ENCODE measurements around the gene BAG1.

The BAG1 gene

DNA sequence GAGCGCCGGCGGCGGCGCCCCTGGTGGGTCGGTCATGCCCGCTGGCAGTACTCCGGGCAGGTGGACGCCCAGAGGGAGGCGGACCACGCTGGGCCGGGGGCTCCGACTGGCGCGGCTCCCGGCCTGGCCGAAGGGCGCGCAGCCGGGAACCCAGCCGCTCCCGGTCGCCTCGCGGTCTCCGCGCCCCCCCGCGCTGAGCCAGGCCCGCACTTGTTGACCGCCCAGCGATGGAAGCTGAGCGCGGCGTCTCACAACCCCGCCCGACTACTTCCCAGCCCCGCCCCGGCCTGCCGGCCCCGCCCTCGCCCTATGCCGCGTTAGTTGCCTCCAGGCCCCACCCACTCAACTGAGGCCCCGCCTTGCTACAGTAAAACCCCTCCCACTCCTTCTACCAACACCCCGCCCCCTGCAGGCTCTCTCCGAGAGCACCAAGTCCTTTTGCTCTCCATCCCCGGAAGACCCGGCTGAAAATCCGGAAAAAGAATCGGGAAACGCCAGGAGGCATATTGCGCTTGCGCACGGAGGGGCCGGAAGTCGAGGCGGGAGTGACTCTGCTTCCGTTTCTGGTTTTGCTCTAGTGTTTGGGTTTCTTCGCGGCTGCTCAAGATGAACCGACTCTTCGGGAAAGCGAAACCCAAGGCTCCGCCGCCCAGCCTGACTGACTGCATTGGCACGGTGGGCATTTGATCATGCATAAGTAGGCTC is at the start of gene BAG1, which contains the start of gene CHMP5:
TSS of gene BAG1 (minus strand) at position 236 of the 705 bp plus-strand sequence.
TSS of gene CHMP5 (plus strand) at position 577 of the 705 bp plus-strand sequence. CDS start at position 607, 30 bp downstream.
- DNase-seq (ENCODE audit: low spot score) = peak; percentile 99

DNA sequence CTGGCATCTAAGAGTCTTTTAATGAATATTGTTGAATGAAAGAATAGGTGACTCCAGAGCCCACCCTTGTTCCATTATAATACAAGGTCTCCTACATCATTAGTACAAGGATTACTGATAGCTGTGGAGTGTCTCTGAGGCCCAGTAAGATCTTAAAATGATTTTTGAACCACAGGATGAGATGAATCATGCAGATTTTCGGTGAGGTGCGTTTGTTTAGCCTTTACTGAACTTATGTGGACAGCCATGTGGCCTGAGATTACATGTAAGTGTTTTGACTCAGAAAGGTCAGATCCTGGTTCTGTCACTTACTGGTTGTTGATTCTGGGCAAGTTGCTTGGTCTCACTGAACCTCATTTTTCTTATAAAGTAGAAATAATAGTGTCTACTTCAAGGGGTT is 47.4 kb upstream of the BAG1 start:
- no peak for DNase-seq (ENCODE audit: low spot score)

DNA sequence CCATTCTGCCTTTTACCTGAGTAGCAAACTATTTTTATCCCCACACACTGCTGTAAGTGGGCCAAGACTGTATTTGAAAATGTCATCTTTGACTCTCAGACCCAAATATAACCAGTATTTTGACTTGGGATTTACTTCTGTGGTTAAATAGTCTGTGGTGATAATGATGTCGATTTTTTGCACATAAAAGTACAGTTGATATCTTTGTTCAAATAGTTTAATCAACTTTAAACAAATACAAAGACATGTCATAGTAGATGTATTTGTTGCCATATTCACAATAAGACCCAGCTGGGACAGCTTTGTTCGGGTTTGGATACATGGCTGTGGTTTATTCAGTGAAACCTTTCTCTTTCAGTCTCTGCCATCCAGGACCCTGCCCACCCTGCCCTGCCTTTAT is 46.2 kb upstream of the BAG1 start:
- no peak for DNase-seq (ENCODE audit: low spot score)

DNA sequence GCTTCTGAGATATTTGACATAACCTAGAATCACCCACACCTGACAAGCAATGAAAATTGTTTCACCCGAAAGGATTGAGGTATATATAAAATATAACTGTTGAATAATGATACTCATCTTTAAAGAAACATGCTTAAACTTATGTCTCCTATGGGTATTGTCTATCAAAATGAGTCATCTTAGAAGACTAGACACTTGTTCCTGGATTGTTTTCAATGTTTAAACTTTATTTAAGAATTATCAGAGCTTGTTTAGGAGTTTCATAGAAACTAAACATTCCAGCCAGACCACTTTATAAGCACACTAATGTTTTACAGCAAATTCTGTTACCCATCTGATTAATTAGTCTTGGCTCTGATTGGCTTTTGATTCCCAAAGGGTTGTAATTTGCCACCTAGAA is 45.4 kb upstream of the BAG1 start:
- DNase-seq (ENCODE audit: low spot score) = no peak

DNA sequence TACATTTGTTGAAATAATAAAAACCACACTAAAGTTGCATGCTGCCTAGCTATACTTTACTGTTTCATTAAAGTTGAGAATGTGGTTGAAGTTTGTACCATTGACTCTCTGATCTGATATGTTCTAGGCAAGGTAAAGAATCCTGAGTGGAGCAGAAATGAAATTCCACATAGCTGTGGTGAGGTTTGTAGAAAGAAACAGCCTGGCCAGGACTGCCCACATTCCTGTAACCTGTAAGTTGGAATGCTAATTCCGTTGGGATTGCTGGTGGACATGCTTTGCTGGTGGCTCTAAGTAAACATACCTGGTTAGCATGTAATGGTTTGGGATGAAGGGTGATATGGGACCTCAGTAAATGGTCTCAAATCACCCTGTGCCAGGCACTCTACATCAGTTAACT is 42.6 kb upstream of the BAG1 start:
- no peak for DNase-seq (ENCODE audit: low spot score)

DNA sequence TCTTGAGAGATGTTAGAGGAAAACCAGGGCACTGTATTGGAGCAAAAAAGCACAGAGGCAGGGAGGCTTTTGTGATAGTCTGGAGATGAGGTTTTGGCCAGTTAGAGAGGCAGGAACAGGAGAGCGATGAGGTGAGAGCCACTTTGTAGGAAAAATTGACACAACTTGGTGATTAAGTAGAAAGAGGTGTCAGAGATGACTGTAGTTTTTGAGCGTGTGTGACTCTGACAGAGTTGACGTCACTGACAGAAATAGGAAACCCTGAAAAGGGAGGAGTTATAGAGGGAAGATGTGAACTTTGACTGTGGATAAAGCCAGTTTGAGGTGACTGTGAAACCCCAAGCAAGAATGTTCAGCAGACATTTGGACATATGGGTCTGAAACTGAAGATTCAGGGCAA is 41.5 kb upstream of the BAG1 start:
- no peak for DNase-seq (ENCODE audit: low spot score)

DNA sequence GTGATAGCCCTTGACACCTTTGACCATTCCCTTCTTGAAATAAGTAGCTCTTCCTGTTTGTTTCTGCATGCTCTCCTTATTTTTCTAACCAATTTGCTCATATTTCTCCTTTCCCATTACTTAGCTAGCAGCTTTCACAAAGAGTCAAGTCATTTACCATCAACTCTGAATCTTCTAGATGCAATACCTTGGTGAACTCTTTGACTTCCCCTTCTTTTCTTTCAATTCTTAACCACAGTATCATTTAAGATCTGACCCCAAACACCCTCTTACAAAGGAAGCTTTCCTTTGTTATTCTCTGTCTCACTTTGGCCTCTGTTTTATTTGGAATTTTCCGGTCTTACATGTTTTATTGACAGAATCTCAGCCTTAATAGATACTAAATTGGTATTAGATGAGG is 39.9 kb upstream of the BAG1 start:
- no peak for DNase-seq (ENCODE audit: low spot score)

DNA sequence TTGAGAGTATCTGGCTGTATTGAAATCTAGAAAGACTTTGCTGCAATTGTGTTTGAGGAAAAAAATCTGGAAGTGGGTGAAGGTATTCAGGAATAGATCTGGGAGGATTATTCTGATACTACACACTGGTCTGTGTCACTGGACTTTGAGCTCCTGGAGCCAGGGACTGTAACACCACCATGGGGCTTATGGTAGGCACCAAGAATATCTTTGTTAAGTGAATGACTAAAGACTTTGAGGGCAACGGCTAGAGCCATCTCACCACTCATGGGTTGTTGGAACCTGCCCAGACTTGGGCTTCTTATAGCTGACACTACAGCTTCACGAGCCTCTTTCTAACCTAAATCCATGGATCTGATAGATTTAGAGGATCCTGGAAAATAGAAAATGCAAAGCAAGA is 36.0 kb upstream of the BAG1 start:
- DNase-seq (ENCODE audit: low spot score) = no peak

DNA sequence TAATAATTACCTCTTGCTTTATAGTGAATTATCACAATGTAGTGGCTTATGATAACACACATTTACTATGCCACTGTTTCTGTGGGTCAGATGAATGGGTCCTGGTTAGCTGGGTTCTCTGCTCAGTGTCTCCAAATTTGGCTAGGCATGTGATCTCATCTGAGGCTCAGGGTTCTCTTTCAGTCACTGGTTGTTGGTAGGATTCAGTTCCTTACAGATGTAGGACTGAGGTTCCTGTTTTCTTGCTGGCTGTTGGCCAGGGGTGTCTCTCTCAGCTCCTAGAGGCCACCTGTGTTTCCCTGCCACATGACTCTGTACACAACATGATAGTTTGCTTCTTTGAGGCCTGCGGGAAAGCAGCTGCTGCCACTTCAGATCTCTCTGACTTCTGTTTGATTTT is 32.9 kb upstream of the BAG1 start:
- peak; percentile 66 for DNase-seq (ENCODE audit: low spot score)

DNA sequence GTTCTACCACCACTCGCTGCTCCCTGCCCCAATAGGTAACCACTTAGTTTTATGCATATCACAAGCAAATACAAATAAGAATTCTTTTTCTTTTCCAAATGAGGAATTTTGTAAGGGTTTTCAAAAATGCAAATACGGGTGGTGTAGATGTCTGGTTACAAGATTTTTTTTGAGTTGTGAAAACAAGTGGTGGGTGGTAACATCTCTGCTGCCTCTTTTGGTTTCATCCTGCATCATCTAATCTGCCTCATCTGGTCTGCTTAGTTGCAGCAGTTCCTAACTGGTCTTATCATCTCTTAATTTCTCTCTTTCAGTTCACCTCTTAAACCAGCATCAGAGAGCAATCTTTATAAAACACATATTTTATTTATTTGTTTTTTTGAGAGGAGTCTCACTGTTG is 31.1 kb upstream of the BAG1 start:
- DNase-seq (ENCODE audit: low spot score) = peak; percentile 36

DNA sequence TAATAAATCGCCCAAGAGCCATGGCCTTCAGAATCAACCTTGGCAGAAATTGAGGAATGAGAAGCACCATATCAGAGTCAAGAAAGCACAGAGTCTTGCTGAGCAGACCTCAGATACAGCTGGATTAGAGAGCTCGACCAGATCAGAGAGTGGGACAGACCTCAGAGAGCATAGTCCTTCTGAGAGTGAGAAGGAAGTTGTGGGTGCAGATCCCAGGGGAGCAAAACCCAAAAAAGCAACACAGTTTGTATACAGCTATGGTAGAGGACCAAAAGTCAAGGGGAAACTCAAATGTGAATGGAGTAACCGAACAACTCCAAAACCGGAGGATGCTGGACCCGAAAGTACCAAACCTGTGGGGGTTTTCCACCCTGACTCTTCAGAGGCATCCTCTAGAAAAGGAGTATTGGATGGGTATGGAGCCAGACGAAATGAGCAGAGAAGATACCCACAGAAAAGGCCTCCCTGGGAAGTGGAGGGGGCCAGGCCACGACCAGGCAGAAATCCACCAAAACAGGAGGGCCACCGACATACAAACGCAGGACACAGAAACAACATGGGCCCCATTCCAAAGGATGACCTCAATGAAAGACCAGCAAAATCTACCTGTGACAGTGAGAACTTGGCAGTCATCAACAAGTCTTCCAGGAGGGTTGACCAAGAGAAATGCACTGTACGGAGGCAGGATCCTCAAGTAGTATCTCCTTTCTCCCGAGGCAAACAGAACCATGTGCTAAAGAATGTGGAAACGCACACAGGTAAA is 30.3 kb upstream of the BAG1 start:
- DNase-seq (ENCODE audit: low spot score) = no peak

DNA sequence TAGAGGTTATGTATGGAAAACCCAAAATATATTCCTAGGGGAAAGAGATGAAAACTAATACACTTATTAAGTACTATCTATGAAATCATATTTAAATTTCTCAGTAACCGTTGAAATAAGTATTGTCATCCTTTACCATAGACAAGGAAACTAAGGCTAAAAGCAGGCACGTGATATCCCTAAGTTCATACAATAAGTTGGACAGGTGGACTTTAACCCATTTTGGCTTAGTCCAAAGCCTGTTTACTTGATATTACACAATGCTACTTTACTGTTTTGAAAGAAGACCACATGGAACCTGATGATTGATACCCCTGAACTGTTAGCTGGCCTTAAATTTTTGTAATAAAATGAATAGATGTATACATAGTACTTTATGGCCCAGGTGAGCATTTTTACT is 29.3 kb upstream of the BAG1 start:
- DNase-seq (ENCODE audit: low spot score) = no peak

DNA sequence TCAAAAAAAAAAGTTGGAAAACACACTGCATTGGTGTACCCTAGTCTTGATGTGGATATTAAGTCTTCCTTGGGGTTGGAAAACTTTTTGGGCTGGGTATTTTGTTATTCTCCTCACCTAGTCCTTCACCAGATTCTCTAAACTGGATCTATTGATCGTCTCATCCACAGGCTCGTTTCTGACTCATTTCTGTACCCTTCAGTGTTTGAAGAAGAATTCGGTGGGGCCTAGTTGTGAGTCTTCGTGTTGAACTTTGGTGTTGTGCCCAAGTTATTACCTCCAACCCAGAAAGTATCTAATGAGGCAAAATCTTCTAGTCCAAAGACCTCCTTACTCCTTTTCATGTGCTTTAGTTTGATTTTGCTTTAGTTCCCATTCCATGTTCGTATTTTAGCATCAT is 27.4 kb upstream of the BAG1 start:
- no peak for DNase-seq (ENCODE audit: low spot score)

DNA sequence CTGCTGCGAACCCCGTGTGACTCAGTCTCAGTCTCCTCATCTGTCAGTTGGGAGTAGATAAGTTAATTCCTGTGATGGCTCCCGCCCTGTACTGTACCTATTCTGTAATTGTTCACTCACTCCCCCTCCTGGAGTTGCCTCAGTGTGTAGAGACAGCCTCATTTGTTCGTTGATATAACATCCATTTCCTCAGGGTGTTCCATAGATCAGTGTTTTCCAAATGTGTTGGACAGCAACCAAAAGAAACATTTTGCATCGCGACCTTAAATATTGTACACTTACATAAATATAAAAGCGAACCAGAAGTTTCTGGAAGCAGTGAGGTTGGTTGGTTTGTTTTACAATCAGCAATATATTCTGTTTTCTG is 26.5 kb upstream of the BAG1 start:
- DNase-seq (ENCODE audit: low spot score) = no peak

DNA sequence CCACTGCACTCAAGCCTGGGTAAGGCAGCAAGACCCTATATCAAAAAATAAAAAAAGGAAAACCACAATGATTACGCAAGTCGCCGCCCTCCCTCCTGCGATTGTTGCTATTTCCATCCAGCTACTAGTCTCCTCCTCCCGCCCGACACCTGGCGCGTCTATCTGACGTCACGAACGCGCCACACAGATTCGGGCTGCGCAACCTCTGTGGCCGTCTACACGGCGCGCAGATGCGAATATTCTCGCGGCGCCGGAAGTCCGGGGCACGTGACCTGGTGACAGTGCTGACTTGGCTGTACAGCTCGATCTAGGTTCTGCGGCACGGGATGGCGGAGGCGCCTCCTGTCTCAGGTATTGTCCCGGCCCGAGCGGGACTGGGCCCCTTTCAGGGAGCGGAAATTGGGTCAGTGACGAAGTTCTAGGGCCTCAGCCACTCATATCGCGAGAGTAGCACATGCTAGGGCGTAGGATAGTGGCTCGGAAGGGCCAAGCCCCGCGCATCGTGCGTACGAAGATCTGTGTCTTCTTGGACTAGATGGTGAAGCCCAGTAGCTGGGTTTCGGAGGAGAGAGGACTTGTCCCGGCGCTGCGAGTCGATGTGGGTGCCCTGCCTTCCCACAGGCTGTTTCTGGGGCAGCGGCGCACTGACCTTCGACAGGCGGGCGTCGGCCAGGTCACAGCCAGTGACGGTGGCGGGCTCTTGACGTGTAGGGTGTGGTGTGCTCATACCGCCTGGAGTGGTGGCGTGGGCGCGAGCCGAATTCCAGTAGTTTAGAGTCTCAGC is 25.9 kb upstream of the BAG1 start, which contains the start of gene NFX1:
TSS of gene NFX1 (plus strand) at position 270 of the 784 bp plus-strand sequence. CDS start at position 327, 57 bp downstream.
- DNase-seq (ENCODE audit: low spot score) = peak; percentile 95

DNA sequence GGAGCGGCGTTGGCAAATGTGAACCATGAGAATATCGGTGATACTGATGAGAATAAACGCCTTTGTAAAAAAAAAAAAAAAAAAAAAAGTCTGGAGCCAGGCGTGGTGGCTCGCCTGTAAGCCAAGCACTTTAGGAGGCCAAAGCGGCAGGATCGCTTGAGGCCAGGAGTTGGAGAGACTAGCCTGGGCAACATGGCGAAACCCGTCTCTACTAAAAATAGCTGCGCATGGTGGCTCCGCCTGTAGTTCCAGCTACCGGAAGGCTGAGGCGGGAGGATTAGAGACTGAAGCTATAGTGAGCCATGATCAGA is 25.4 kb upstream of the BAG1 start:
- DNase-seq (ENCODE audit: low spot score) = no peak

DNA sequence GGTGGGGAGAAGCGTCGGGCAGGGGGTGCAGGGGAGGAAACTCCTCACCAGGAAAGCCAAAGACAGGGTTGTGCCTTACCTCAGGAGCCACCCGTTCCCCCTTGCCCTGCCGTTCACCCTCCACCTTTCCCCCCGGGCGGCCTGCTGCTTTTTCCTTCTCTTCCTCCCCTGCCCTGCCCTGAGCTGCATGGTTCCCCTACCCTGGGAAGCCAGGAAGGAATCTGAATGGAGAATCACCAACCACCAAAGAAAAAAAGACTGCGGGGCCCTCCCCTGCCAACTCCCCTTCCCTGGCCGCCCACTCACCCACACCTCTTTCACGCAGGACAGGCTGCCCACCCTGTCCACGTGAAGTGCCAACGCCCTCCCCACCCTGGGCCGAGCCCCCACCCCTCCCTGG is 25.0 kb upstream of the BAG1 start:
- no peak for DNase-seq (ENCODE audit: low spot score)

DNA sequence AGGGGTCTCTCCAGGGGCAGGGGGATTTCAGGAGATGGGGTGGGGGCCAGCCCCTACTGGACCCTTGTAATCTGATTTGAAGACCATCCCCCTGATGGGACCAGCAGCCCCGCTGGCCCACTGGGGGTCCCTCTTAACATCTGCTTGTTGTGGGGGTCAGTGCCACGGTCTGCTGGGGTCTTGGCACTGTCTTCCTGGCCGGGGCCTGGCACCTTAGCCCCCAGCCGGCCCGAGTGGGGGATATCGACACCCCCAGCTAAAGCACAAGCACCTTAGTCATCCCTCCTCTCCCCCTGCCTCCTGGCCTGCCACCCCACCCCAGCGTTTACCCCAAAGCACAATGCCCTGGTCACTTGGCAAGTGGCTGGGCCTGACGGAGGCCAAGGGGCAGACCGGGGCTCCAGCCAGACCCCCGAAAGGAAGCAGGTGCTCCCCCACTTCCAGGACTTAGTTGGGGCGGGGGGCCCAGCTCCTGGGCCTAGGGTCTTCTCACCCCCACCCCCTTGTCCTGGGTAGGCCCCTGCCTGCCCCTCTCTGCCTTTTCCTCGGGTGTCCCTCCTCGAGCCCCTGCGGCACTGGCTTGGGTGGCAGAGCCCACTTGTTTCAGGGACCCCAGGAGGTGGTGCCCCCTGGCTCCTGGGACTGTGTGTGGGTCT is 24.4 kb upstream of the BAG1 start:
- no peak for DNase-seq (ENCODE audit: low spot score)

DNA sequence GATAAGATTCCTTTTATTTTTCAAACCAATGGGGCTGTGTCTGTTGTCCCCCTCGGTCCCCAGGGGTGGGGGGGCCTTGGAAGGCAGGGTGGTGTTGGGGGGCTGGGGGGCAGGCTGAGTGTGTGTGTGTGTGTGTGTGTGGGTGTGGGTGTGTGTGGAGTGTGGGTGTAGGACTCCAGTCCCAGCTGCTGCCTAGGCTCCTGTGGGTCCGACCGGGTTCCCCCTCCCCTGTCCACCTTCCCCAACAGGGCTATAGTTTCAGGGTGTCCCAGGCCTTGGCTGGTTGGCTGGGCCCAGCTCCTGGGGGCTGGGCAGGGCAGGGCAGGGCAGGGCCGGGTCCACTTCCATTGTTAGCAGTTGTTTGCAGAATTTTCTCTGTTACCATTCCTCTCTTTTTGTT is 23.7 kb upstream of the BAG1 start:
- no peak for DNase-seq (ENCODE audit: low spot score)

DNA sequence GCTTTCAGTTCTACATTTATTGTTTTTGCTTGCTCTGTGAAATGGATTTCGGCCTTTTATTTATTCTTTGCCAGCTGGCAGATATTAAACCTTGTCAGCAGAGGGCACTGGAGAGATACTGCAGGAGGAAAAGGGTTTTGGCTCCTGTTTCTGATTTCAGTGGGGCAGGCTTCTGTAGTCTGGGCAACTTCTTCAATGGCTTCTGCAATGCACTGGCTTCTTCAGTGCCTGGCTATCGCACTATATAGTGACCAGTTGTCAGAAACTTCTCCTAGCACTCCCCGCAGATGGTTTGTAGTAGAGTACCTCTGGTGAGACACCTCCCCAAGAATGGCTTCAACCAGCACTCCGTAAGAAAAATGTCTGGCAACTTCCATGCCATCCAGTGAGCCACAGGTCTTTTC is 22.6 kb upstream of the BAG1 start:
- DNase-seq (ENCODE audit: low spot score) = peak; percentile 81

DNA sequence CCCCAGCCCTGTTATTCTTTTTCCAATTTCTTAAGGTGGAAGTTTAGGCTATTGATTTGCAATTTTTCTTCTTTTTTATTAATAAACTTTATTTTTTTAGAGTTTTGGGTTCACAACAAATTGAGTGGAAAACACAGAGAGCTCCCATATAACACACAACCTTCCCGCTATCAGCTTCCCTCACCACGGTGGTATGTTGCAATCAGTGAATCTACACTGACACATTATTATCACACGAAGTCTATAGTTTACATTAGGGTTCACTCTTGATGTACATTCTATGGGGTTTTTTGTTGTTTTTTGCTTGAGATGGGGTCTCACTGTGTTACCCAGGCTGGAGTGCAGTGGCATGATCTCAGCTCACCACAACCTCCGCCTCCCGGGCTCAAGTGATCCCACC is 21.0 kb upstream of the BAG1 start:
- no peak for DNase-seq (ENCODE audit: low spot score)

DNA sequence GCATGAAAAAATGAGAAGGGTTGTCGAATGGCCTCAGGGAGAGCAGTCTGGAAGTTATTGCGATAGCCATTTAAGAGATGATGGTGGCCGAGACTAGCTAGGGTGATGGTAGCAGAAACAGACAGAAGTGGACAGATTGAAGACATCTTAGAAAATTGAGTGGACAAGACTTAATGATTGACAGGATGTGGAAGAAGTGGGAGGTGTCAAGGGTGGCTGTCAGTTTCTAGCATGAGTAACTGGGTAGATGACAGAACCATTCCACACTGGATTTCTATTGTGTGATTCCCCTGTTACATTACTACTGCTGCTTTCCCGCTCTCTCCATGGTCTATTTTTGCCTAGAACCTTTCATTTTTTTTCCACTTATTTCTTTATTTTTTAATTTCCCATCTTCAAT is 13.0 kb upstream of the BAG1 start:
- no peak for DNase-seq (ENCODE audit: low spot score)

DNA sequence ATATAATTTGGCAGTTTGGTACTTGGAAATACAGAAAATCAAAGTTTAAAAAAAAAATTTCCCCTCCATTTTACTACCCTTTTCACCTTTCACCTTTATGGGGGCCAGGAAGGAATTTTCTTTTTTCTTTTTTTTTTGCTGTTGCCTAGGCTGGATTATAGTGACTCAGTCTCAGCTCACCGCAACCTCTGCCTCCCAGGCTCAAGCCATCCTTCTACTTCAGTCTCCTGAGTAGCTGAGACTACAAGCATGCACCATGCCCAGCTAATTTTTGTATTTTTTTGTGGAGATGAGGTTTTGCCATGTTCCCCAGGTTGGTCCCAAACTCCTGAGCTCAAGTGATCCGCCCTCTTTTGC is 9.4 kb upstream of the BAG1 start:
- no peak for DNase-seq (ENCODE audit: low spot score)
